Erythroblast (primary cell): ENCODE results near the gene CEL.

ENCODE experiments used
- GATA1 ChIP-seq: IDR thresholded peaks from 2 replicates; pipeline ENCODE4 v1.6.1; 2011; ENCODE audit warnings: low read depth, mild to moderate bottlenecking, control low read depth, low read length, moderate library complexity
- POLR2A ChIP-seq: IDR thresholded peaks from 2 replicates; pipeline ENCODE4 v1.6.1; 2011; ENCODE audit warnings: mild to moderate bottlenecking, low read length

GRCh38 chr9:133042676-133043075 is 19.1 kb upstream of the CEL start:
- TF ChIP-seq POLR2A: no peak
- no peak for TF ChIP-seq GATA1
